ENCODE measurements around the gene SOD3. TPM values are rescaled to one million over a fixed set of nuclear protein-coding genes. Genes with fewer than 3 reads are reported as not detected.

SOD3 gene
- total and polyA plus RNA-seq, 9 of the 15 experiments (the other 6 are each of a cell fraction or from before 2014, with no cell fraction given): 0.10 to 0.31 (median 0.24) TPM; not detected in 6

GRCh38 chr4:24783506-24783905 is 11.9 kb upstream of the SOD3 start (continued):
- no peak for TF ChIP-seq RREB1 (CRISPR knock-in tag; IDR thresholded peaks at IDR 0.05)
- TF ChIP-seq TEAD4 (IDR thresholded peaks at IDR 0.05; ENCODE audit: low read length): no peak
- TF ChIP-seq TEAD4 (CRISPR knock-in tag; IDR thresholded peaks at IDR 0.05; ENCODE audit: borderline replicate concordance): no peak
- TF ChIP-seq, protein P1, sequence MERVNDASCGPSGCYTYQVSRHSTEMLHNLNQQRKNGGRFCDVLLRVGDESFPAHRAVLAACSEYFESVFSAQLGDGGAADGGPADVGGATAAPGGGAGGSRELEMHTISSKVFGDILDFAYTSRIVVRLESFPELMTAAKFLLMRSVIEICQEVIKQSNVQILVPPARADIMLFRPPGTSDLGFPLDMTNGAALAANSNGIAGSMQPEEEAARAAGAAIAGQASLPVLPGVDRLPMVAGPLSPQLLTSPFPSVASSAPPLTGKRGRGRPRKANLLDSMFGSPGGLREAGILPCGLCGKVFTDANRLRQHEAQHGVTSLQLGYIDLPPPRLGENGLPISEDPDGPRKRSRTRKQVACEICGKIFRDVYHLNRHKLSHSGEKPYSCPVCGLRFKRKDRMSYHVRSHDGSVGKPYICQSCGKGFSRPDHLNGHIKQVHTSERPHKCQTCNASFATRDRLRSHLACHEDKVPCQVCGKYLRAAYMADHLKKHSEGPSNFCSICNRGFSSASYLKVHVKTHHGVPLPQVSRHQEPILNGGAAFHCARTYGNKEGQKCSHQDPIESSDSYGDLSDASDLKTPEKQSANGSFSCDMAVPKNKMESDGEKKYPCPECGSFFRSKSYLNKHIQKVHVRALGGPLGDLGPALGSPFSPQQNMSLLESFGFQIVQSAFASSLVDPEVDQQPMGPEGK (CRISPR knock-in tag; IDR thresholded peaks at IDR 0.05; ENCODE audit: borderline replicate concordance): no peak
- TF ChIP-seq TAF1 (IDR thresholded peaks at IDR 0.05; ENCODE audit: control insufficient read depth, extremely low read depth, insufficient read depth, low read length, severe bottlenecking): no peak
- TF ChIP-seq KDM1A (IDR thresholded peaks at IDR 0.05): no peak
- TF ChIP-seq ATF7 (IDR thresholded peaks at IDR 0.05): no peak
- TF ChIP-seq, protein P2, sequence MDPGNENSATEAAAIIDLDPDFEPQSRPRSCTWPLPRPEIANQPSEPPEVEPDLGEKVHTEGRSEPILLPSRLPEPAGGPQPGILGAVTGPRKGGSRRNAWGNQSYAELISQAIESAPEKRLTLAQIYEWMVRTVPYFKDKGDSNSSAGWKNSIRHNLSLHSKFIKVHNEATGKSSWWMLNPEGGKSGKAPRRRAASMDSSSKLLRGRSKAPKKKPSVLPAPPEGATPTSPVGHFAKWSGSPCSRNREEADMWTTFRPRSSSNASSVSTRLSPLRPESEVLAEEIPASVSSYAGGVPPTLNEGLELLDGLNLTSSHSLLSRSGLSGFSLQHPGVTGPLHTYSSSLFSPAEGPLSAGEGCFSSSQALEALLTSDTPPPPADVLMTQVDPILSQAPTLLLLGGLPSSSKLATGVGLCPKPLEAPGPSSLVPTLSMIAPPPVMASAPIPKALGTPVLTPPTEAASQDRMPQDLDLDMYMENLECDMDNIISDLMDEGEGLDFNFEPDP (CRISPR knock-in tag; IDR thresholded peaks at IDR 0.05): no peak
- TF ChIP-seq SMC3 (conservative IDR thresholded peaks at IDR 0.05; ENCODE audit: insufficient read depth, low read depth, low read length): no peak
- TF ChIP-seq GTF2F1 (IDR thresholded peaks at IDR 0.05; ENCODE audit: low read depth, low read length): no peak
- TF ChIP-seq SPI1 (IDR thresholded peaks at IDR 0.05; ENCODE audit: borderline replicate concordance, low read depth, low read length): no peak

All from K562 (cell line).